GM12892 (cell line): ENCODE results near the gene E2F6.

Experiments used
- POLR2A ChIP-seq: IDR thresholded peaks from 2 replicates; pipeline ENCODE4 v1.6.1; 2011; ENCODE audit warnings: low read depth, low read length, control low read depth
- POLR2AphosphoS5 ChIP-seq: IDR thresholded peaks from 2 replicates; pipeline ENCODE4 v1.6.1; 2011; ENCODE audit warnings: low read depth, low read length, control low read depth
- TAF1 ChIP-seq: IDR thresholded peaks from 2 replicates; pipeline ENCODE4 v1.6.1; 2011; ENCODE audit warnings: low read depth, mild to moderate bottlenecking, control low read depth, low read length, borderline replicate concordance

DNA sequence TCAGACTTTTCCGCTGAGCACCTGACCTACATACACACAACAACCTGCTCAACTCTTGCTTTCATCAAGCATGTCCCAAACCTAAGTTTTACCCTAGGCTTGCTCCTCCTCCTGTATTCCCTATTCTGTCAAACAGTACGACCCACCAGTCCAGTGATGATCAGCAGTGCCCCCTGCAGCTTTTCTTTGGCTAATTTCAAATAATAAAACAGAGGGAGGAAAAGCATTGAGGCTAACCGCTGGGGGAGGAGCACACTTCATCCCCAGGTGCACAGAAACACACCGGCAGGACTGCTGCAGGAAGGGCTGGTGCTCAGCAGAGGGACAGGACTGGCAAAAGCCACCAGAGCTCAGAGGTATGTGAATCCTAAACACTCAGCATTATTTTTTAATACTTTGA, 21.2 kb downstream of the E2F6 start:
- TF ChIP-seq POLR2A (no peak), POLR2AphosphoS5 (no peak), TAF1 (no peak)
